Osteocyte (in vitro differentiated cells): ENCODE data around the gene C10orf90. TPM values are rescaled to one million over a fixed set of nuclear protein-coding genes. Genes with fewer than 3 reads are reported as not detected.

Source experiments
- DNase-seq: peaks from one replicate; pipeline ENCODE4 v3.0.0; 2021; ENCODE audit warnings: mixed read lengths; ENCODE audit not compliant: unreplicated experiment; ENCODE audit errors: extremely low spot score
- H3K27ac Mint-ChIP-seq: one replicate; pipeline ENCODE4 v1.8.0; 2021; ENCODE audit warnings: mild to moderate bottlenecking, mixed read lengths; ENCODE audit not compliant: unreplicated experiment
- H3K27me3 Mint-ChIP-seq: one replicate; pipeline ENCODE4 v1.8.0; 2021; ENCODE audit warnings: mixed read lengths; ENCODE audit not compliant: unreplicated experiment
- H3K36me3 Mint-ChIP-seq: one replicate; pipeline ENCODE4 v1.8.0; 2021; ENCODE audit warnings: mixed read lengths; ENCODE audit not compliant: unreplicated experiment
- H3K4me1 Mint-ChIP-seq: one replicate; pipeline ENCODE4 v1.8.0; 2021; ENCODE audit warnings: mixed read lengths; ENCODE audit not compliant: unreplicated experiment
- H3K4me3 Mint-ChIP-seq: one replicate; pipeline ENCODE4 v1.8.0; 2021; ENCODE audit warnings: mild to moderate bottlenecking, moderate library complexity, mixed read lengths; ENCODE audit not compliant: unreplicated experiment
- H3K9me3 Mint-ChIP-seq: one replicate; pipeline ENCODE4 v1.8.0; 2021; ENCODE audit warnings: mixed read lengths; ENCODE audit not compliant: unreplicated experiment
- CTCF ChIP-seq: fragments of 200-600 bp; sonication (generic); IDR thresholded peaks from 2 replicates; pipeline ENCODE4 v1.5.0; 2021; ENCODE audit warnings: antibody characterized with exemption, mild to moderate bottlenecking, moderate library complexity
- total RNA-seq: library from RNA; stranded (reverse); gene quantifications from 2 replicates; pipeline ENCODE4 v1.2.1, GENCODE V29; 2021

The C10orf90 gene
- total RNA-seq, 1 donor from 2014 or later: not detected

GRCh38 chr10:126423732-126424491 is 246.6 kb downstream of the C10orf90 start:
- Mint-ChIP-seq H3K27me3 (no peaks in the 10 kb centered on the region), H3K4me3 (no peak overlapping the region), H3K4me1 (peaks cover 16% of the 10 kb centered on the region), H3K27ac (no peak overlapping the region), H3K36me3 (peaks cover 2% of the 10 kb centered on the region), H3K9me3 (no peaks in the 10 kb centered on the region)
- no peak for TF ChIP-seq CTCF
- DNase-seq: no peak

GRCh38 chr10:126422567-126422966 is 247.9 kb downstream of the C10orf90 start:
- Mint-ChIP-seq H3K4me1 (peaks cover 16% of the 10 kb centered on the region), H3K27ac (no peak overlapping the region), H3K4me3 (no peak overlapping the region), H3K9me3 (no peaks in the 10 kb centered on the region), H3K27me3 (no peaks in the 10 kb centered on the region), H3K36me3 (peaks cover 2% of the 10 kb centered on the region)
- TF ChIP-seq CTCF: no peak
- DNase-seq: no peak

GRCh38 chr10:126421756-126422256 is 248.7 kb downstream of the C10orf90 start:
- peaks cover 2% of the 10 kb centered on the region for H3K36me3 Mint-ChIP-seq
- H3K9me3 Mint-ChIP-seq: no peaks in the 10 kb centered on the region
- H3K27ac Mint-ChIP-seq: peak overlapping the region; percentile 45
- no peak overlapping the region for H3K4me3 Mint-ChIP-seq
- no peak for DNase-seq
- TF ChIP-seq CTCF: no peak
- no peaks in the 10 kb centered on the region for H3K27me3 Mint-ChIP-seq
- H3K4me1 Mint-ChIP-seq: peaks cover 16% of the 10 kb centered on the region

GRCh38 chr10:126420567-126421300 is 249.8 kb downstream of the C10orf90 start:
- no peak for TF ChIP-seq CTCF
- Mint-ChIP-seq H3K4me1 (peaks cover 16% of the 10 kb centered on the region), H3K27me3 (no peaks in the 10 kb centered on the region), H3K4me3 (no peak overlapping the region), H3K27ac (no peak overlapping the region), H3K36me3 (no peaks in the 10 kb centered on the region), H3K9me3 (no peaks in the 10 kb centered on the region)
- DNase-seq: no peak

GRCh38 chr10:126417220-126417825 is 253.2 kb downstream of the C10orf90 start:
- no peaks in the 10 kb centered on the region for H3K9me3 Mint-ChIP-seq

More at GRCh38 chr10:126417220-126417825, 253.2 kb downstream of the C10orf90 start:
- H3K4me1 Mint-ChIP-seq: peaks cover 11% of the 10 kb centered on the region
- H3K36me3 Mint-ChIP-seq: no peaks in the 10 kb centered on the region
- no peak for TF ChIP-seq CTCF
- no peak overlapping the region for H3K27ac Mint-ChIP-seq
- no peak for DNase-seq
- no peak overlapping the region for H3K4me3 Mint-ChIP-seq
- H3K27me3 Mint-ChIP-seq: no peaks in the 10 kb centered on the region
